ENCODE data around the gene DHRS3. TPM values are rescaled to one million over a fixed set of nuclear protein-coding genes. Genes with fewer than 3 reads are reported as not detected.
A peak's percentile ranks its signal among the peaks of the same experiment; 100 is the strongest.

DHRS3 gene
- total RNA-seq, 1 donor from 2014 or later = 111 TPM

DNA sequence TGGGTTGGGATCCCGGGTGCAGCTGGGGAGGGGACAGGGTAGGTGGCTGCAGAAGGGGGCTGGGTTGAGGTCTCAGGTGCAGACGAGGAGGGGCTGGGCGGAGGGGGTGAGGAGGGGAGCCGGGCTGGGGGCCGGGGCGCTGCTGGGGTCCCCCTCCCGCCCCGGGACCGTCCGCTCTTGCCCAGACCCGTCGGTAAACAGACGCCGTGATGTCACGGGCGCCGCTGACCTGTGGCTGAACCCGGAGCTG, 22.3 kb downstream of the DHRS3 start:
- DNase-seq (ENCODE audit: extremely low spot score in 2 of 2) = no peak
- intact Hi-C loops (cut with DNase I) = no loop called here
- Histone ChIP-seq H3K4me1 (peaks cover 99% of the 10 kb centered on the region), H3K27me3 (no peaks in the 10 kb centered on the region), H3K9me3 (no peaks in the 10 kb centered on the region), H3K4me3 (peak overlapping the region; percentile 37 to 44), H3K36me3 (no peaks in the 10 kb centered on the region), H3K27ac (peak overlapping the region; percentile 80)
- TF ChIP-seq POLR2A (IDR thresholded peaks at IDR 0.05) = no peak
- TF ChIP-seq POLR2AphosphoS5 (IDR thresholded peaks at IDR 0.05; ENCODE audit: insufficient read depth in 1 of 2, low read depth in 1 of 2) = no peak
- no peak for TF ChIP-seq CTCF (IDR thresholded peaks at IDR 0.05)

- DNase-seq (ENCODE audit: extremely low spot score in 2 of 2) = no peak
- intact Hi-C loops (cut with DNase I) = loop anchor here (5.0 kb wide), 2 partner anchors 38 to 53 kb away; no protein-coding TSS in a partner anchor
- TF ChIP-seq CTCF (IDR thresholded peaks at IDR 0.05) = no peak
- TF ChIP-seq POLR2AphosphoS5 (IDR thresholded peaks at IDR 0.05; ENCODE audit: insufficient read depth in 1 of 2, low read depth in 1 of 2) = peak; percentile 35 to 77
Observed at GRCh38 chr1:12594966-12595756, 22.8 kb downstream of the DHRS3 start.

GRCh38 chr1:12594490-12594889, 23.5 kb downstream of the DHRS3 start:
- intact Hi-C loops (cut with DNase I) = loop anchor here (5.0 kb wide), 2 partner anchors 37 to 52 kb away; no protein-coding TSS in a partner anchor
- Histone ChIP-seq H3K9me3 (no peaks in the 10 kb centered on the region), H3K4me3 (peak overlapping the region; percentile 37 to 44), H3K27ac (peak overlapping the region; percentile 80), H3K27me3 (no peaks in the 10 kb centered on the region), H3K4me1 (peaks cover 99% of the 10 kb centered on the region), H3K36me3 (no peaks in the 10 kb centered on the region)
- TF ChIP-seq POLR2AphosphoS5 (IDR thresholded peaks at IDR 0.05; ENCODE audit: insufficient read depth in 1 of 2, low read depth in 1 of 2) (no peak), CTCF (IDR thresholded peaks at IDR 0.05) (no peak), POLR2A (IDR thresholded peaks at IDR 0.05) (no peak)
- no peak for DNase-seq (ENCODE audit: extremely low spot score in 2 of 2)

More at GRCh38 chr1:12594966-12595756, 22.8 kb downstream of the DHRS3 start:
- Histone ChIP-seq H3K27me3 (no peaks in the 10 kb centered on the region), H3K4me1 (peaks cover 99% of the 10 kb centered on the region), H3K27ac (peak overlapping the region; percentile 80), H3K9me3 (no peaks in the 10 kb centered on the region), H3K36me3 (no peaks in the 10 kb centered on the region), H3K4me3 (peak overlapping the region; percentile 37 to 44)

- Histone ChIP-seq H3K27me3 (no peaks in the 10 kb centered on the region), H3K9me3 (no peaks in the 10 kb centered on the region), H3K27ac (peak overlapping the region; percentile 80), H3K4me1 (peaks cover 99% of the 10 kb centered on the region), H3K36me3 (no peaks in the 10 kb centered on the region), H3K4me3 (no peak overlapping the region)
- TF ChIP-seq CTCF (IDR thresholded peaks at IDR 0.05) (no peak), POLR2AphosphoS5 (IDR thresholded peaks at IDR 0.05; ENCODE audit: insufficient read depth in 1 of 2, low read depth in 1 of 2) (peak; percentile 59 to 69)
- no peak for DNase-seq (ENCODE audit: extremely low spot score in 2 of 2)
- intact Hi-C loops (cut with DNase I) = loop anchor here (5.0 kb wide), 2 partner anchors 36 to 51 kb away; no protein-coding TSS in a partner anchor
Observed at GRCh38 chr1:12593621-12594066, 24.4 kb downstream of the DHRS3 start.

DNA sequence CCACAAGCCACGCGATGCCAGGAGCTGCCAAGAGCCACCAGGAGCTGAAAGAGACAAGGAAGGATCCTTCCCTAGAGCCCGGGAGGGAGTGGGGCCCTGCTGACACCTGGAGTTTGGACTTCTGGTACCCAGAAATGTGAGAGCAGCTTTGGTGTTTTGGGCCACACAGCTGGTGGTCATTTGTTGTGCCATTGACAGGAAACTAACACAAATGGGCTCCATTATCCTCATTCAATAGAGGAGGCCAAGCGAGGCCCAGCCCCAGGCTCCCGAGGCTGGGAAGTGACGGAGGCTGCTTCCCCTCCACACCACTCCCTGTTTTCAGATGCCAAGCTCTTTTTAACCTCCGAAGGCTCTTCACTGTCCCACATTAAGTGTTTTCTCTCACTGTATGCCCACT, 25.5 kb downstream of the DHRS3 start:
- no peak for DNase-seq (ENCODE audit: extremely low spot score in 2 of 2)
- Histone ChIP-seq H3K9me3 (no peaks in the 10 kb centered on the region), H3K36me3 (no peaks in the 10 kb centered on the region), H3K27ac (peak overlapping the region; percentile 80), H3K4me1 (peaks cover 97% of the 10 kb centered on the region), H3K27me3 (no peaks in the 10 kb centered on the region), H3K4me3 (no peak overlapping the region)
- no peak for TF ChIP-seq POLR2AphosphoS5 (IDR thresholded peaks at IDR 0.05; ENCODE audit: insufficient read depth in 1 of 2, low read depth in 1 of 2)
- intact Hi-C loops (cut with DNase I) = loop anchor here (5.0 kb wide), 2 partner anchors 35 to 50 kb away; no protein-coding TSS in a partner anchor

All from vagina (tissue), 2 donors.